ENCODE results near the gene CALN1.
"Not testable (repeated sequence)": the region's sequence is repeated elsewhere in the genome, so short reads cannot be mapped to it uniquely, and the experiment has no call there.

Gene CALN1

DNA sequence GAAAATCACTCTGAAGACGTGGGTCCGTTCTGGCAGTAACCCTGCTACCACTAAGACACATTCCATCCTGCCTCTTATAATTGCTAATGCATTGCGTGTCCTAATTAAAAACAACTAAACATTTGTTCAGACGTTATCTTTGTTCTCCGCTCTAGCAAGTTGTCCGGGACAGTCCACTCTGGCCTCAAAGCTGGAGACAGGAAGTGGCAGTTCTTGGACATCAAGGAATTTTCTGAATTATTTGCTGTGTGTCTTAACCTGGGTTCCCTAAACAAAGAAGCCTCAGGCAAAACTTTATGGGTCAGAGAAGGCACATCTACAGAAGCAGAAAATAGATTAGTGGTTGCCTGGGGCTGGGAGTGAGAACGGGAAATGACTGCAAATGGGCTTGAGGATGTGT, 199.1 kb downstream of the CALN1 start:
- H3K4me3 ChIP-seq (ENCODE audit: low read depth, low read length), result no peak overlapping the region
- TF ChIP-seq, protein P1, sequence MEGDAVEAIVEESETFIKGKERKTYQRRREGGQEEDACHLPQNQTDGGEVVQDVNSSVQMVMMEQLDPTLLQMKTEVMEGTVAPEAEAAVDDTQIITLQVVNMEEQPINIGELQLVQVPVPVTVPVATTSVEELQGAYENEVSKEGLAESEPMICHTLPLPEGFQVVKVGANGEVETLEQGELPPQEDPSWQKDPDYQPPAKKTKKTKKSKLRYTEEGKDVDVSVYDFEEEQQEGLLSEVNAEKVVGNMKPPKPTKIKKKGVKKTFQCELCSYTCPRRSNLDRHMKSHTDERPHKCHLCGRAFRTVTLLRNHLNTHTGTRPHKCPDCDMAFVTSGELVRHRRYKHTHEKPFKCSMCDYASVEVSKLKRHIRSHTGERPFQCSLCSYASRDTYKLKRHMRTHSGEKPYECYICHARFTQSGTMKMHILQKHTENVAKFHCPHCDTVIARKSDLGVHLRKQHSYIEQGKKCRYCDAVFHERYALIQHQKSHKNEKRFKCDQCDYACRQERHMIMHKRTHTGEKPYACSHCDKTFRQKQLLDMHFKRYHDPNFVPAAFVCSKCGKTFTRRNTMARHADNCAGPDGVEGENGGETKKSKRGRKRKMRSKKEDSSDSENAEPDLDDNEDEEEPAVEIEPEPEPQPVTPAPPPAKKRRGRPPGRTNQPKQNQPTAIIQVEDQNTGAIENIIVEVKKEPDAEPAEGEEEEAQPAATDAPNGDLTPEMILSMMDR (IDR thresholded peaks at IDR 0.05; ENCODE audit: low read depth, low read length, missing control alignments), result no peak
- no peak for DNase-seq (ENCODE audit: low read depth)
- in situ Hi-C loops (cut with HindIII; ENCODE audit: low sequenced_read_pairs), result no loop called here

DNA sequence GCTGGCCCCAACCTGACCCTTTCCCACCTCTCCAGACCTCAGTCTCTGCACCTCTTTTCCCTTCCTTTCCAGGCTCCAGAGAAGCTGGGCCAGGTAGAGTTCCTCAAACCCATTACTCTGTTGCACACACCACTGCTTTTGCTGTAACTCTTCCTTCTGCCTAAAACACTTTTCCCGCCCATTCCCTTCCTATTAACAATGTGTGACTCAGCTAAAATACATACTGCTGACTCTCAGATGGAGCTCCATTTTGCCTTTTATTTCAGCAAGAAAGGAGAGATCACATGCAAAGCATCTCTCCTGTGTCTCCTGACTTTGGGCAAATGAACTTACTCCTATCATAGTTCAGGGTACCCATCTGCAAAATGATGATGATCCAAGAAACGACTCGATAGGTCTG, 201.0 kb downstream of the CALN1 start:
- H3K4me3 ChIP-seq (ENCODE audit: low read depth, low read length), result no peak overlapping the region
- TF ChIP-seq, protein P1 (IDR thresholded peaks at IDR 0.05; ENCODE audit: low read depth, low read length, missing control alignments), result no peak
- no peak for DNase-seq (ENCODE audit: low read depth)
- in situ Hi-C loops (cut with HindIII; ENCODE audit: low sequenced_read_pairs), result no loop called here

DNA sequence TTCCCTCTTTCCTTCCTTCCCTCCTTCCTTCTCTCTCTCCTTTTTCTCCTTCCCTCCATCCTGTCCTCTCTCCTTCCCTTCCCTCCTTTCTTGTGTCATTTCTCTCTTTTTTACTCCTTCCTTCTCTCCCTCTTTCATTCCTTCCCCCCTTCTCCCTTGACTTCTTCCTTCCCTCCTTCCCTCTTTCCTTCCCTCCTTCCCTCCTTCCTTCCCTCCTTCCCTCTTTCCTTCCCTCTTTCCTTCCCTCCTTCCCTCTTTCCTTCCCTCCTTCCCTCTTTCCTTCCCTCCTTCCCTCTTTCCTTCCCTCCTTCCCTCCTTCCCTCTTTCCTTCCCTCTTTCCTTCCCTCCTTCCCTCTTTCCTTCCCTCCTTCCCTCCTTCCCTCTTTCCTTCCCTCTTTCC, 203.1 kb downstream of the CALN1 start:
- DNase-seq (ENCODE audit: low read depth); H3K4me3 ChIP-seq (ENCODE audit: low read depth, low read length); in situ Hi-C loops (cut with HindIII; ENCODE audit: low sequenced_read_pairs): not testable (repeated sequence)

DNA sequence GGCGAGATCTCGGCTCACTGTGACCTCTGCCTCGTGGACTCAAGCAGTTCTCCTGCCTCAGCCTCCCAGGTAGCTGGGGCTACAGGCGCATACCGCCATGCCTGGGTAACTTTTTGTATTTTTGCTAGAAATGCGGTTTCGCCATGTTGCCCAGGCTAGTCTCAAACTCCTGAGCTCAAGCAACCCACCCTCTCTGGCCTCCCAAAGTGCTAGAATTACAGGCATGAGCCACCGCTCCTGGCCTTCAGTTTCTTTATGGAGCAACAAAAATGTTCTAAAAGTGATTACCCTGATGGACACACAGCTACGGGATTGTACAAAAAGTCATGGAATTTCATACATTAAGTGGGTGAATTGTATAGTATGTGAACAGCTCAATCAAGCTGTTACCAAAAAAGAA, 216.0 kb downstream of the CALN1 start:
- H3K4me3 ChIP-seq (ENCODE audit: low read depth, low read length), result no peak overlapping the region
- DNase-seq (ENCODE audit: low read depth), result no peak
- TF ChIP-seq, protein P1 (IDR thresholded peaks at IDR 0.05; ENCODE audit: low read depth, low read length, missing control alignments), result no peak
- in situ Hi-C loops (cut with HindIII; ENCODE audit: low sequenced_read_pairs), result no loop called here

DNA sequence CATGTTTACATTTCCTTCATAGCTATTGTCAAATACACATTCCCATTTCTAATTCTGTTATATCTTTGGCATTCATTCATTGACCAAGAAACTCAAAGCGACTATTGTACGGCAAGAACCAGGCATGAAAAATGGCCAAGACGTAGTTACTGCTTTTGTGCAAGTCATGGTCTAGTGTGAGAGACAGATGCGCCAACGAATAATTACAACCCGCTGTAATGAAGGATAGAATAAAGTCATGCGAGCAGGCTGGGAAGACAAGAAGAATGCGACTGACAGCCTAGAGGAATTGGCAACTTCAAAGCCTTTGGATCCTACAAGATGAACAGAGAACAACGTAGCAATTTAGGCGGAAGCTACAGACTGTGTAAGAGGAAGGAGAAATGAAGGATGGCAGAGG, 221.2 kb downstream of the CALN1 start:
- TF ChIP-seq, protein P1 (IDR thresholded peaks at IDR 0.05; ENCODE audit: low read depth, low read length, missing control alignments), result no peak
- DNase-seq (ENCODE audit: low read depth), result no peak
- no peak overlapping the region for H3K4me3 ChIP-seq (ENCODE audit: low read depth, low read length)
- in situ Hi-C loops (cut with HindIII; ENCODE audit: low sequenced_read_pairs), result no loop called here

DNA sequence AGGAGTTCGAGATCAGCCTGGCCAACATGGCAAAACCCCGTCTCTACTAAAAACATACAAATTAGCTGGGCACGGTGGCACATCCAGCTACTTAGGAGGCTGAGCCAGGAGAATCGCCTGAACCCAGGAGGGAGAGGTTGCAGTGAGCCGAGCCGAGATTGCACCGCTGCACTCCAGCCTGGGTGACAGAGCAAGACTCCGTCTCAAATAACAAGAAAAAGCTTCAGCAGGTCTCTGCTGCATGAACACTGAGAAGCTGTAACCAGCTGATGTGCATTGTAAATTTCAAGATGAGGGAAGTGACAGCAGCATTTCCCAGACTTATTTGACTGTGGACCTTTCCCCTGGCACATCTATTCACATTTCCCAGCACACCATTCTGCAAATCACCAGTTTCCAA, 222.0 kb downstream of the CALN1 start:
- DNase-seq (ENCODE audit: low read depth), result no peak
- TF ChIP-seq, protein P1 (IDR thresholded peaks at IDR 0.05; ENCODE audit: low read depth, low read length, missing control alignments), result no peak
- in situ Hi-C loops (cut with HindIII; ENCODE audit: low sequenced_read_pairs), result no loop called here
- no peak overlapping the region for H3K4me3 ChIP-seq (ENCODE audit: low read depth, low read length)

GRCh38 chr7:72187179-72187578, 225.0 kb downstream of the CALN1 start:
- in situ Hi-C loops (cut with HindIII; ENCODE audit: low sequenced_read_pairs), result no loop called here
- TF ChIP-seq, protein P1 (IDR thresholded peaks at IDR 0.05; ENCODE audit: low read depth, low read length, missing control alignments), result no peak
- DNase-seq (ENCODE audit: low read depth), result no peak
- H3K4me3 ChIP-seq (ENCODE audit: low read depth, low read length), result no peak overlapping the region

All from astrocyte of the cerebellum (primary cell).